Right lobe of liver (tissue), 6 donors: ENCODE results near the gene F12. TPM values are rescaled to one million over a fixed set of nuclear protein-coding genes. Genes with fewer than 3 reads are reported as not detected.
"Not testable (repeated sequence)": the region's sequence is repeated elsewhere in the genome, so short reads cannot be mapped to it uniquely, and the experiment has no call there.

Experiments used
- ATAC-seq, 4 donors: fragments of 200-7000 bp; cut with Tn5 transposase; one replicate each; pipeline ENCODE4 v1.9.1; 2020; ENCODE audit warnings: mild to moderate bottlenecking in 4 of 4, moderate library complexity in 4 of 4
- DNase-seq, 3 donors: peaks; one replicate each; pipeline ENCODE4 v3.0.0-alpha.2; 2020
- H3K27ac ChIP-seq, 3 donors: fragments of 200-600 bp; one replicate each; pipeline ENCODE4 v1.8.0; 2022
- H3K27me3 ChIP-seq, 2 donors: fragments of 200-600 bp; one replicate each; pipeline ENCODE4 v1.8.0; 2022
- H3K36me3 ChIP-seq, 4 donors: fragments of 200-600 bp; sonication (generic) in 1 of 4; one replicate each; pipeline versions ENCODE4 v1.5.1 to v1.8.0; 2017 to 2022; ENCODE audit warnings: control low read depth in 1 of 4
- H3K4me1 ChIP-seq, 4 donors: fragments of 200-600 bp; sonication (generic) in 1 of 4; one replicate each; pipeline versions ENCODE4 v1.5.1 to v1.8.0; 2017 to 2022; ENCODE audit warnings: control low read depth in 1 of 4
- H3K4me3 ChIP-seq, 3 donors: fragments of 200-600 bp; one replicate each; pipeline ENCODE4 v1.8.0; 2022
- H3K9me3 ChIP-seq, 4 donors: fragments of 200-600 bp; sonication (generic) in 1 of 4; one replicate each; pipeline versions ENCODE4 v1.5.1 to v1.8.0; 2017 to 2022; ENCODE audit warnings: control low read depth in 1 of 4
- CTCF ChIP-seq, 4 donors: fragments of 200-600 bp in 3 of 4; fragments of 450-650 bp in 1 of 4; IDR thresholded peaks; one replicate each; pipeline versions ENCODE4 v1.5.1 to v1.8.0; 2016 to 2022; ENCODE audit warnings: antibody characterized with exemption in 4 of 4, mild to moderate bottlenecking in 2 of 4
- POLR2A ChIP-seq: fragments of 450-650 bp; IDR thresholded peaks from one replicate; pipeline ENCODE4 v1.6.1; 2017; ENCODE audit warnings: antibody characterized with exemption, mild to moderate bottlenecking
- WGBS: methylation state at CpG from one replicate; pipeline ENCODE4 v1.1.6; 2018; ENCODE audit warnings: low coverage, low lambda C conversion rate; ENCODE audit not compliant: insufficient coverage; ENCODE audit errors: missing lambda C conversion rate; 5-methylcytosine and 5-hydroxymethylcytosine counted together
- intact Hi-C, 2 donors: fragments of 100-400 bp; cut with DNase I; formaldehyde crosslinking; loops; one replicate each; pipeline versions ENCODE4 v1.11.2 to v1.14.1; 2022
- total RNA-seq, 6 experiments: library from RNA; depleted of rRNA in 2 of 6; stranded (reverse); fragments of >200 nt in 2 of 6; fragmentation: NEBNext Ultra II Directional in 3 of 6; extraction: Animal tissue kit (Norgen Biotek cat#: 25700) in 3 of 6; gene quantifications; one replicate each; pipeline versions ENCODE4 v1.1.0 to v1.2.4, GENCODE V29; 2016 to 2023
- donor health status: DM: no; HTN: yes; CAD: no.
- donor health status: DM: no; HTN: no; CAD: no.
- donor health status: DM: no; HTN: no; CAD: no.
- donor health status: DM: no; HTN: yes; CAD: no.
- donor health status: DM: no; HTN: yes; CAD: no.

F12 gene
- total RNA-seq, 6 experiments from 2014 or later: 236 to 518 (median 365) TPM

GRCh38 chr5:177361418-177362291, 47.7 kb downstream of the F12 start:
- no peak for TF ChIP-seq POLR2A
- no peak for TF ChIP-seq CTCF (IDR thresholded peaks at IDR 0.05)
- H3K9me3 ChIP-seq: no peaks in the 10 kb centered on the region
- peaks cover 0 to 69% (median 30%) of the 10 kb centered on the region in 4 donors for H3K4me1 ChIP-seq
- intact Hi-C loops: no loop called here
- 53% methylated on average over 6 of the region's 6 CpGs for WGBS
- H3K27ac ChIP-seq: peak overlapping the region in 2 of 3 donors; percentile 12 to 94
- peak in 1 of 3 donors; percentile 57 for DNase-seq
- peak overlapping the region in 1 of 3 donors; percentile 68 for H3K4me3 ChIP-seq
- no peaks in the 10 kb centered on the region for H3K27me3 ChIP-seq
- no peaks in the 10 kb centered on the region for H3K36me3 ChIP-seq
- no peak for ATAC-seq

- H3K36me3 ChIP-seq, H3K27me3 ChIP-seq, H3K4me3 ChIP-seq, intact Hi-C loops, H3K9me3 ChIP-seq, ATAC-seq: not testable (repeated sequence)
- peak overlapping the region in 1 of 3 donors; percentile 94 for H3K27ac ChIP-seq
- WGBS: no CpG with 5 or more reads among the region's 7 CpGs
- peaks cover 0 to 62% (median 26%) of the 10 kb centered on the region in 4 donors for H3K4me1 ChIP-seq
- peak in 1 of 3 donors; percentile 22 for DNase-seq
Observed at GRCh38 chr5:177360740-177361139, 48.6 kb downstream of the F12 start.

- 67% methylated on average over 1 of the region's 3 CpGs for WGBS
- peaks cover 0 to 65% (median 27%) of the 10 kb centered on the region in 4 donors for H3K4me1 ChIP-seq
- no peaks in the 10 kb centered on the region for H3K27me3 ChIP-seq
- peak overlapping the region in 1 of 3 donors; percentile 64 for H3K4me3 ChIP-seq
- intact Hi-C loops: no loop called here
- H3K9me3 ChIP-seq: no peaks in the 10 kb centered on the region
- DNase-seq: peak in 1 of 3 donors; percentile 17
- peak overlapping the region in 1 of 3 donors; percentile 94 for H3K27ac ChIP-seq
- no peak for ATAC-seq
- TF ChIP-seq POLR2A: no peak
- no peaks in the 10 kb centered on the region for H3K36me3 ChIP-seq
Observed at GRCh38 chr5:177359860-177360259, 49.5 kb downstream of the F12 start.

GRCh38 chr5:177359451-177359851, 49.9 kb downstream of the F12 start:
- Histone ChIP-seq H3K9me3 (no peaks in the 10 kb centered on the region), H3K4me1 (peaks cover 0 to 69% (median 27%) of the 10 kb centered on the region in 4 donors), H3K4me3 (peak overlapping the region in 2 of 3 donors; percentile 56 to 64), H3K27ac (peak overlapping the region; percentile 76 to 94 (median 81)), H3K36me3 (no peaks in the 10 kb centered on the region), H3K27me3 (no peaks in the 10 kb centered on the region)
- DNase-seq (peak in 2 of 3 donors; percentile 62 to 72), ATAC-seq (peak in 3 of 4 donors; percentile 7 to 22 (median 11))
- intact Hi-C loops: no loop called here
- TF ChIP-seq POLR2A: no peak
- no peak for TF ChIP-seq CTCF (IDR thresholded peaks at IDR 0.05)
- 17% methylated on average over 1 of the region's 6 CpGs for WGBS

- peak; percentile 80 to 91 (median 91) for DNase-seq
- Histone ChIP-seq H3K27ac (peak overlapping the region; percentile 76 to 94 (median 81)), H3K9me3 (no peaks in the 10 kb centered on the region), H3K27me3 (no peaks in the 10 kb centered on the region), H3K4me1 (peaks cover 0 to 74% (median 28%) of the 10 kb centered on the region in 4 donors), H3K4me3 (peak overlapping the region; percentile 56 to 64 (median 60)), H3K36me3 (no peaks in the 10 kb centered on the region)
- ATAC-seq: peak; percentile 55 to 68 (median 66)
- TF ChIP-seq POLR2A (no peak), CTCF (IDR thresholded peaks at IDR 0.05) (no peak)
- WGBS: no CpG with 5 or more reads among the region's 5 CpGs
- intact Hi-C loops: no loop called here
Observed at GRCh38 chr5:177358370-177358819, 51.0 kb downstream of the F12 start.
